NT2/D1 (cell line): Measurements from ENCODE around the gene IQSEC3.
"Not testable (repeated sequence)": the region's sequence is repeated elsewhere in the genome, so short reads cannot be mapped to it uniquely, and the experiment has no call there.

Experiments used
- DNase-seq: peaks from one replicate; pipeline ENCODE4 v3.0.0-alpha.2; 2011; ENCODE audit warnings: low read depth, low spot score
- H3K27me3 ChIP-seq: 2 replicates; pipeline ENCODE4 v1.6.0; 2011; ENCODE audit warnings: mild to moderate bottlenecking; ENCODE audit not compliant: insufficient read length, insufficient read depth
- H3K36me3 ChIP-seq: 2 replicates; pipeline ENCODE4 v1.6.1; 2011; ENCODE audit warnings: mild to moderate bottlenecking, low read length, mixed read lengths; ENCODE audit not compliant: insufficient read depth, insufficient read length
- H3K4me1 ChIP-seq: 2 replicates; pipeline ENCODE4 v1.5.1; 2011; ENCODE audit not compliant: insufficient read depth, insufficient read length
- H3K4me3 ChIP-seq: 2 replicates; pipeline ENCODE4 v1.5.1; 2011; ENCODE audit warnings: low read depth; ENCODE audit not compliant: insufficient read length
- H3K9ac ChIP-seq: 2 replicates; pipeline ENCODE4 v1.6.0; 2011; ENCODE audit warnings: low read depth; ENCODE audit not compliant: insufficient read length
- H3K9me3 ChIP-seq: 2 replicates; pipeline ENCODE4 v1.5.1; 2011; ENCODE audit warnings: mild to moderate bottlenecking, low read length; ENCODE audit not compliant: insufficient read depth
- SUZ12 ChIP-seq: IDR thresholded peaks from 2 replicates; pipeline ENCODE4 v1.6.1; 2011; ENCODE audit not compliant: insufficient read length, insufficient read depth; ENCODE audit errors: extremely low read depth
- YY1 ChIP-seq: IDR thresholded peaks from 2 replicates; pipeline ENCODE4 v1.6.1; 2011; ENCODE audit not compliant: insufficient read length, insufficient read depth
- ZNF274 ChIP-seq: IDR thresholded peaks from 2 replicates; pipeline ENCODE4 v1.6.1; 2011; ENCODE audit warnings: mild to moderate bottlenecking, low read depth, low read length

Gene IQSEC3

DNA sequence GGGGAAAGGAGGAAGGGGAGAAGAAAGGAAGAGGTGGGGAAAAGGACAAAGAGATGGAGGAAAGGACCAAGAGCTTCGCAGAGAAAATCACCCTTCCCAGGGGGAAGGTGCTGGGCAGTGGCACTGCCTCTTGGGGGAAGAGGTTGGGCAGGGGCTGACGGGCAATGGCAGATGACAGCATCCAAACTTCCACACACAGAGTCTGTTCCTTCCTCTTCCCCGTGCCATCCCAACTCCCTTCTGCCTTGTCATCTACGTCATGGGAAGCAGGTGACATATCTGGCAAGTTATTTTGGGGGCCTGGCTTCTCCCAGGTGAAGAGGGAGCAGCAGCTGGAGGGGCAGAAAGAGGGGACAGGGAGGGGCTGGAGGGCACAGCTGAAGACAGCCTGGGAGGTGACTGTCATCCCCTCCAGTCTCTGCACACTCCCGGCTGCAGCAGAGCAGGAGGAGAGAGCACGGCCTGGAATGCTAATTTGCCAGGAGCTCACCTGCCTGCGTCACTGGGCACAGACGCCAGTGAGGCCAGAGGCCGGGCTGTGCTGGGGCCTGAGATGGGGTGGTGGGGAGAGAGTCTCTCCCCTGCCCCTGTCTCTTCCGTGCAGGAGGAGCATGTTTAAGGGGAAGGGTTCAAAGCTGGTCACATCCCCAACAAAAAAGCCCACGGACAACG lies 43.9 kb upstream of the IQSEC3 start:
- peaks cover 26% of the 10 kb centered on the region for H3K36me3 ChIP-seq
- H3K4me1 ChIP-seq, result no peaks in the 10 kb centered on the region
- no peak overlapping the region for H3K9ac ChIP-seq
- TF ChIP-seq ZNF274 (no peak), YY1 (no peak), SUZ12 (no peak)
- no peaks in the 10 kb centered on the region for H3K27me3 ChIP-seq
- H3K4me3 ChIP-seq, result no peak overlapping the region
- H3K9me3 ChIP-seq, result no peaks in the 10 kb centered on the region
- DNase-seq, result no peak

- H3K36me3 ChIP-seq, H3K4me3 ChIP-seq, DNase-seq, H3K4me1 ChIP-seq, H3K9ac ChIP-seq, H3K27me3 ChIP-seq, H3K9me3 ChIP-seq: not testable (repeated sequence)
Observed at GRCh38 chr12:27904-28303, 38.7 kb upstream of the IQSEC3 start.

GRCh38 chr12:38775-39174 lies 27.8 kb upstream of the IQSEC3 start:
- H3K9ac ChIP-seq, H3K9me3 ChIP-seq, H3K4me1 ChIP-seq, H3K4me3 ChIP-seq, H3K27me3 ChIP-seq, DNase-seq, H3K36me3 ChIP-seq: not testable (repeated sequence)

GRCh38 chr12:39555-40265 lies 26.9 kb upstream of the IQSEC3 start:
- not testable (repeated sequence) for DNase-seq, H3K4me3 ChIP-seq, H3K36me3 ChIP-seq, H3K4me1 ChIP-seq, H3K9ac ChIP-seq, H3K27me3 ChIP-seq, H3K9me3 ChIP-seq

GRCh38 chr12:44352-44751 lies 22.2 kb upstream of the IQSEC3 start:
- not testable (repeated sequence) for H3K9ac ChIP-seq, H3K4me1 ChIP-seq, DNase-seq, H3K27me3 ChIP-seq, H3K4me3 ChIP-seq, H3K36me3 ChIP-seq, H3K9me3 ChIP-seq

DNA sequence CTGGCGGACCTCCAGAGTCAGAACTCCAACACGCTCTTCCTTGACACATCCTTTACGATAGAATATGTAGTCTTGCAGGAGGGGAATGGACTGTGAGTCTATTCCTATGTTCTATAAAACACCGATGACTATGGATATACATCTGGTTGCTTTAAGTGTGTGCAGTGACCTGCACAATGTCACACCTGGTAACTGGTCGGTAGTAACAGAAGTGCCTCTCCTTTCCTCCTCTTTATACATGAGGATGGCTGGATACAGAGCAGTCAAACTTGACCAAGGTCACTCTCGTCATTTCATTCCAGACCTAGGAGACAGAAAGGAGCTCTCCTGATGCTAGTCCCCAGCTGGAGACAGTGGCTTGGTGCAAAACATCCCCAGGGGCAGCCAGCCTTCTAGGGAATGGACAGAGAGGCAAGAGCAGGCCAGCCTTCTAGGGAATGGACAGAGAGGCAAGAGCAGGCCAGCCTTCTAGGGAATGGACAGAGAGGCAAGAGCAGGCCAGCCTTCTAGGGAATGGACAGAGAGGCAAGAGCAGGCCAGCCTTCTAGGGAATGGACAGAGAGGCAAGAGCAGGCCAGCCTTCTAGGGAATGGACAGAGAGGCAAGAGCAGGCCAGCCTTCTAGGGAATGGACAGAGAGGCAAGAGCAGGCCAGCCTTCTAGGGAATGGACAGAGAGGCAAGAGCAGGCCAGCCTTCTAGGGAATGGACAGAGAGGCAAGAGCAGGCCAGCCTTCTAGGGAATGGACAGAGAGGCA lies 21.2 kb upstream of the IQSEC3 start:
- H3K36me3 ChIP-seq, H3K9me3 ChIP-seq, DNase-seq, H3K4me3 ChIP-seq, H3K9ac ChIP-seq, H3K27me3 ChIP-seq, H3K4me1 ChIP-seq: not testable (repeated sequence)

DNA sequence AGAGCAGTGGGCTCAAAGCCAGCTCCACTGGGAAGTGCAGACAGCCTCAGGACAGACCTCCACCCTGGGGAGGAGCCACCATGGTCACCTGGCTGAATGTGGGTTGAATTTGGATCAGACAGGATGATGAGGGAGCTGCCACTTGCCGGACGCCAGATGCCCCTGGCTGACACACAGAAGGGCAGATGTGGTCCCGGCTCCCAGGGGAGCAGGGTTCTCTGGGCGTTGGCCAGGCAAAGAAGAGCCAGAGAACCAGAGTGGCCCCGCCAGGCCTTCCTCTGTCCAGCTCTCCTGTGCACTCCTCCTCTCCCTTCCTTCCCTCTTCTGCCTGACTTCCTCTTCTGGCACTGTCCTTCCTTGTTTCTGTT lies 20.6 kb upstream of the IQSEC3 start:
- not testable (repeated sequence) for H3K9ac ChIP-seq, DNase-seq, H3K4me1 ChIP-seq, H3K36me3 ChIP-seq, H3K4me3 ChIP-seq, H3K27me3 ChIP-seq, H3K9me3 ChIP-seq

DNA sequence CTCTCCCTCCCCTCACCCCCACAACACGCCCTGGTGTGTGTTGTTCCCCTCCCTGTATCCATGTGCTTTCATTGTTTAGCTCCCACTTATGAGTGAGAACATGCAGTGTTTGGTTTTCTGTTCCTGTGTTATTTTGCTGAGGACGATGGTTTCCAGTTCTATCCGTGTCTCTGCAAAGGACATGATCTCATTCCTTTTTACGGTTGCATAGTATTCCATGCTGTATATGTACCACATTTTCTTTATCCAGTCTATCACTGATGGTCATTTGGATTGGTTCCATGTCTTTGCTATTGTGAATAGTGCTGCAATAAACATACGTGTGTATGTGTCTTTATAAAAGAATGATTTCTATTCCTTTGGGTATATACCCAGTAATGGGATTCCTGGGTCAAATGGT lies 20.0 kb upstream of the IQSEC3 start:
- H3K9me3 ChIP-seq, DNase-seq, H3K36me3 ChIP-seq, H3K4me3 ChIP-seq, H3K27me3 ChIP-seq, H3K9ac ChIP-seq, H3K4me1 ChIP-seq: not testable (repeated sequence)

DNA sequence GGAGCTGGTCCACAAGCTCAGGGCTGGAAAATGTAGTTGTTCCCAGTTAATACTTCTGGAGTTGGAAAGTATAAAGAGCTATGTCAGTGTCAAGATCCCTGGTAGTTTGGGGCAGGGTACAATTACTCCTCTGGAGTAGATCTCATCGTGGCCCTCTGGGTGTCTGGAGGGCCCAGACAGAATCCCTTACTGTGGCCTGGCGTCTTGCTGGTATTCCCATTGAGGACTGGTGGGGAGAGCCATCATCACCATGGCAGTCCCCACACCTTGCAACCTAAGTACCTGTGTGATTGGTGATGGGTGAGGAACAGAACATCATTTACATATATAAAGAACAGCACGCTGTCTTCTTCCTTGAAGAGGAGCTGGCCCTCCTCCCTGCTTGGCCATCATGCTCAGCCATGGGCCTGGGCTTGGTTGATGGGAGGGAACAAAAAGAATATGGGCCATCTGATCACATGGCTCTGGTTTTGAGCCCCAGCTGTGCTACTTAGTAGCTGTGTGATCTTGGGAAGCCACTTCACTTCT lies 18.8 kb upstream of the IQSEC3 start:
- H3K4me1 ChIP-seq, H3K4me3 ChIP-seq, DNase-seq, H3K36me3 ChIP-seq, H3K27me3 ChIP-seq, H3K9me3 ChIP-seq, H3K9ac ChIP-seq: not testable (repeated sequence)

DNA sequence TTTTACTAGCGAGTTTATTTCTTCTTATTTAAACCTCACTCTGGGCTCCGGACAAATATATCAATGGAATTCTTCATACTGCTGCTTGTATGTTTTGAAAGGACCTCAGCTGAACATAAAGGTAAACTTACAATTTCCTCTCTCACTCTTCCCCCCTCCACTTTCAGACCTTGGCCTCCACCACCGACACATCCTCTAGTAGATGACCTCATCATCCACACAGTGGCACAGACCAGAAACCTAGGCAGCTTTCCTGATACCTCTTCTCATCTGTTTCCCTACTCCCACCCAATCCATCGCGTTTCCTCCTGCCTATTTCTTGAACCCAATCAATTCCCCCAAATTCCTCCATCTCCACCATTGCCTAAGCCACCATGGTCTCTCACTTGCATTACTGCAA lies 17.4 kb upstream of the IQSEC3 start:
- H3K9me3 ChIP-seq, H3K4me3 ChIP-seq, H3K27me3 ChIP-seq, H3K36me3 ChIP-seq, H3K9ac ChIP-seq, DNase-seq, H3K4me1 ChIP-seq: not testable (repeated sequence)

DNA sequence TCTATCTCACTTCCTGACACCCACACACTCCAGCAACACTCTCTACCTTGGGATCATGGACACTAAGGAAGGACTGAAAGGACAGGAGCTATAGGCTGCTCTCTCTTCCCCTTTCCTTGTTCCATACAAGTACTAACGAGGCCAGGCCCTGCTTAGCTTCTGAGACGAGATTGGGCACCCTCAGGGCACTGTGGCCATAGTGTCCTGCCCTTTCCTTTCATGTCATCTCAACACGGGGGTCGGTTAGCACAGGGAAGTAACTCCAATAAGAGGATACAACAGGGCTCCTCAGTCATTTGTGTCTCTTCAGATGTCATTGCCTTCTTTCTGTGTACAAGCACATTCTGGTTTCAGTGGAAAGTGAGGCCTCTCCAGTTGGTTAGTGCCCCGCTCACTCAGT lies 15.5 kb upstream of the IQSEC3 start:
- not testable (repeated sequence) for DNase-seq, H3K36me3 ChIP-seq, H3K9ac ChIP-seq, H3K27me3 ChIP-seq, H3K4me3 ChIP-seq, H3K9me3 ChIP-seq, H3K4me1 ChIP-seq
